ENCODE data around the gene FEM1A.

GRCh38 chr19:4830332-4830731 lies 38.8 kb downstream of the FEM1A start:
- TF ChIP-seq FOXK2 (IDR thresholded peaks at IDR 0.05) (no peak), BHLHE40 (IDR thresholded peaks at IDR 0.05; ENCODE audit: borderline replicate concordance) (no peak), SUZ12 (IDR thresholded peaks at IDR 0.05) (no peak), PKNOX1 (IDR thresholded peaks at IDR 0.05) (no peak), FOXM1 (IDR thresholded peaks at IDR 0.05; ENCODE audit: borderline replicate concordance) (no peak), SP1 (IDR thresholded peaks at IDR 0.05) (no peak), NFRKB (IDR thresholded peaks at IDR 0.05) (no peak), ZNF384 (IDR thresholded peaks at IDR 0.05) (no peak), CTBP1 (IDR thresholded peaks at IDR 0.05; ENCODE audit: borderline replicate concordance) (no peak), L3MBTL2 (conservative IDR thresholded peaks at IDR 0.05) (no peak), FOXA1 (IDR thresholded peaks at IDR 0.05) (no peak), HDGF (IDR thresholded peaks at IDR 0.05; ENCODE audit: borderline replicate concordance) (no peak), ARNT (IDR thresholded peaks at IDR 0.05) (no peak), TARDBP (IDR thresholded peaks at IDR 0.05) (no peak)
